Stimulated activated CD4-positive, alpha-beta T cell treated with anti-CD3 and anti-CD28 coated beads, Interleukin-15, amount 100 ng/mL, for 24 hours (primary cell): Measurements from ENCODE around the gene NBPF4.
"Not testable (repeated sequence)": the region's sequence is repeated elsewhere in the genome, so short reads cannot be mapped to it uniquely, and the experiment has no call there.

ENCODE experiments used
- DNase-seq: peaks from one replicate; pipeline ENCODE4 v3.0.0-alpha.2; 2020

Gene NBPF4

DNA sequence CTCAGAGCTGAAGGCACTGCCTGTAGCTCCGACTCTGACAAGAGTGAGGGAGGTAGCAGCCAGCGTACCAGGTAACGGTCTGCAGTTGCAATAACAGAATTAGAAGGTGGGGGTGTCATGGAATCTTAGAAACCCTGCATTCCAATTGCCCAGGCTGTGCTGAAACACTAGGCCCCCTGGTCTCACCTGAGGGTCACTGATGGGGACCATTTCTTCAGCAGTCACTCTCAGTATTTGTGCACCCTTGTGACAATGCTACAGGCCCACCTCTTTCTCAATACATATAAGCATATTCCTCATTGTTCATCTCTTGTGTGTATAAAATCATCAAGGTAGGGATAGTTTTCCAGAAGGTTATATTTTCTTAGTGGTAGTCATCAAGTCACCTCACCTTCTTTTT, at the start of gene NBPF4:
NBPF4 (minus strand) TSS at position 101 of the 400 bp plus-strand sequence. CDS start 315 bp downstream, outside the sequence.
- not testable (repeated sequence) for DNase-seq

DNA sequence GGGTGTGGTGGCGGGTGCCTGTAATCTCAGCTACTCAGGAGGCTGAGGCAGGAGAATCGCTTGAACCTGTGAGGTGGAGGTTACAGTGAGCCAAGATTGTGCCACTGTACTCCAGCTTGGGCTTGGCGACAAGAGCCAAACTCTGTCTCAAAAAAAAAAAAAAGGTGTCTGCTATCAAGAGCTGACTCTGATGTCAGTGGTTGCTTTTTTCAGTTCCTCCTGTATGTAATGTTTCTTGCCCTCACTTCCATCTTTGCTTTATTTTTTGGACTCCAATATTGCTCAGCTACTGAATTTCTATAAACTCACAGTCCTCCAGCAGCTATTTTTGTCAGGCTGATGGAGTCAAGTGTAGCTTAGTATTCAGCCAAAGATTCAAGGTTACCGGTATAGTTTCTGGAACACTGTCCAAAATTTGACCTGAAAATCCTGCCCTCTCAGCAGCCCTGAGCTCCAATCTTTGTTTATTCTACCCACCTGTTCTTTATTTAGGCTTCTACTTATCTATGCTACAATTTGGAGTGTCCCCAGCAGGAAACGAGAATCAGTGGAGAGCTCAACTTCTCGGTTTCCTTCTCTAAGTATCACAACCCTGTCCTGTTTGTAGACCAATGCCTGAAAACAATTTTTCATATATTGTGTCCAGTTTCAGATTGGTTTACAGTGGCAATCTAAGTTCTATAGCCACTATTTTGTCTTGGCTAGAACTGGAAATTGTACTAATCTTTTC, 38.8 kb upstream of the NBPF4 start:
- DNase-seq: not testable (repeated sequence)

DNA sequence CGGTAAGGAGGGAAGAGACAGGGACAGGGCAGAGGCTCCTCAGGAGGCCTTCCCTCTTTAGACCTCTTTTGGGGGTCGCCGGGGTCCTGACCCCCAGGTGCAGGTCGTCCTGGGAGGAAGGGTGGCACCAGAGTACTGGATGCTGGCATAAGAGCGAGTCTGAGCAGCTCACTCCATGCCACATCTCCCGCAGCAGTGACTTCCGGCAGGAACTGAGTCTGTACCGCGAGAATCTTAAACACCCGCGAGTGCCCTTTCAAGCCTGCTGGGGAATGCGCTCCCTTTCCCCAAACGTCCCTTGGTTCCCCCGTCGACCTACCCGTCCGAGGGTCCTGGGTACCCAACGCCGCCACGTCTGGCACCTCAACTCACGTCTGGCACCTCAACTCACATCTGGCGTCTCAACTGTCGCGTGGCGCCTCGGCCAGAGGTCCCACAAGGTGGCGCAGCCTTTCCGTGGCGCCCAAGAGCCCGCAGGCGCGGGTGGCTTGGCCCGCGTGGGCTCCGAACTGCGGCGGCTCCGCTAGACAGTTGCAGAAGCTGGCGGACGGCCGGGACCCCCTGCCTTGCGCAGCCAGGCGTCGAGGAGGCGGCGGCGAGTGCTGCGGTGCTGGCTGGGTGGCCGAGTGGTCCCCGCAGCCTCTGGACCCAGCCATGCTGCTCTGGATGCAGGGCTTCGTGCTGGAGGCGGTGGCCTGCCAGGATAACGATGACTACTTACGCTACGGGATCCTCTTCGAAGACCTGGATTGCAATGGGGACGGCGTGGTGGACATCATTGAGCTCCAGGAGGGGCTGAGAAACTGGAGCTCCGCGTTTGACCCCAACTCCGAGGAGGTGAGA, 28.8 kb upstream of the NBPF4 start:
- not testable (repeated sequence) for DNase-seq

DNA sequence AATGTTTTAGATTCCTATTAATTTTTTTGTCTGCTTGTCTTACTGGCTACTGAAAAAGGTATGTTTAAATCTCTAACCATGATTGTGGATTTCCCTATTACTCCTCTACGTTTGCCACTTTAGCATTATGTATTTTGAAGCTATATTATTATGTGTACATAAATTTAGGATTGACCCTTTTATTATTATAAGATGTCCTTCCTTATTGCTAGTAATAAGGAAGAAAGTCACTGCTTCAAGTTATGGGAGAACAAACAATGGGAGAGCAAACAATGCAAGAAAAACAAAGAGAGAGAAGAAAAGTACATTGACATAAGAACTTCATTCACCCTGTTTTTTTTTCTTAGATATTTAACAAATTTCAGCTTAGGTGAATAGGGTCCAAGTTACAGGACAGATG, 23.2 kb upstream of the NBPF4 start:
- DNase-seq: not testable (repeated sequence)

DNA sequence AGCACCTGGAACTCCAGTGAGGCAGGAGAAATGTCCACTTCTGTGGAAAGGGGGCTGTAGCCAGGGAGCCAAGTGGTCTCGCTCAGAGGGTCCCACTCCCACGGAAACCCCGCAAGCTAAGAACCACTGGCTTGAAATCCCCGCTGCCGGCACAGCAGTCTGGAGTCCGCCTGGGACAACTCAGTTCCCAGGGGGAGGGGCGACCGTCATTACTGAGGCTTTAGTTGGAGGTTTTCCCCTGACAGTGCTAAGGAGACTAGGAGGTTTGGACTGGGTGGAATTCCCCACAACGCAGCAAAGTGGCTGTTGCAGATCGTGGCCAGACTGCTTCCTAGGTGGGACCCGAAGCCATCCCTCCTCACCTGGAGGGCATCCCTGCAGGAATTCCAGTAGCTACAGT, 18.1 kb upstream of the NBPF4 start:
- not testable (repeated sequence) for DNase-seq

- not testable (repeated sequence) for DNase-seq
Measured at GRCh38 chr1:108261519-108261918, 17.6 kb upstream of the NBPF4 start.

- not testable (repeated sequence) for DNase-seq
Measured at GRCh38 chr1:108260578-108261259, 16.8 kb upstream of the NBPF4 start.

GRCh38 chr1:108255426-108255825, 11.6 kb upstream of the NBPF4 start:
- DNase-seq: not testable (repeated sequence)

GRCh38 chr1:108239426-108239825, 4.5 kb downstream of the NBPF4 start:
- not testable (repeated sequence) for DNase-seq

DNA sequence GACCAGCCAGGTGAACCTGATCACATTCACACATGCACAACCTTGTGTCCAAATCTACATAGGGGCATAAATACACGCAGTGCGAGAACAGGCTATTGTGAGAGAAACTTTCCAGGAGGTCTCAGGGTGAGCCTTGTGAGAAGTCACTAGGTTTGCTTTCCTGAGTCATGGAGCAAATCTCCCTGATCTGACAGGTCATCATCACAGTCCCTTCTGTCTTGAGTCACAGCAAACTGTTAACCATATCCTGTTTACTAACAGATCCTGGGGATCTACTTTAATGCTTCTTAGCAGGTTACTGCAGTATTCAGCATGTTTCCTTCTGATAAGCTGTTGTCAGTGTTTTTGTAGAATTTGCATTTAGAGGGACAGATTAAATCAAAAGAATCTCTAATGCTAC, 8.6 kb downstream of the NBPF4 start:
- DNase-seq: not testable (repeated sequence)

- not testable (repeated sequence) for DNase-seq
Measured at GRCh38 chr1:108232183-108232582, 11.7 kb downstream of the NBPF4 start.

- not testable (repeated sequence) for DNase-seq
Measured at GRCh38 chr1:108229976-108230375, 13.9 kb downstream of the NBPF4 start.

DNA sequence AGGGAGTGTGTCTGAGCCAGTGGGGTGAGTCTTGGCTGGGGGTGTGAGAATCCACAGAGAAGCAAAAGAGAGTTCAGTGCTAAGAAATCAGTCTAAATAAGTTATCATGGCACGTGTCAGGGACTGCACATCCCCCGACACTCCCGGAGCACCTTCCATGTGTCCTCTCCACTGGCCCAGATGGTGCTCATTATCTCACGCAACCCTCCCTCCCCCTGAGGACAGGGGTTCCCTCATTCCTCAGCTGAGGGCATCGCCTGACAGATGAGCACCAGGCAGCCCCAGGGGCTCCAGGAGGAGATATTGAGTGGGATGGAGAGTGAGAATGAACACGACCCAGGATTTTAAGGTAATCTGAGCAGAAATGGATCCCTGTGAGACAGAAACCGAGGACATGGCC, 16.1 kb downstream of the NBPF4 start:
- DNase-seq: not testable (repeated sequence)

DNA sequence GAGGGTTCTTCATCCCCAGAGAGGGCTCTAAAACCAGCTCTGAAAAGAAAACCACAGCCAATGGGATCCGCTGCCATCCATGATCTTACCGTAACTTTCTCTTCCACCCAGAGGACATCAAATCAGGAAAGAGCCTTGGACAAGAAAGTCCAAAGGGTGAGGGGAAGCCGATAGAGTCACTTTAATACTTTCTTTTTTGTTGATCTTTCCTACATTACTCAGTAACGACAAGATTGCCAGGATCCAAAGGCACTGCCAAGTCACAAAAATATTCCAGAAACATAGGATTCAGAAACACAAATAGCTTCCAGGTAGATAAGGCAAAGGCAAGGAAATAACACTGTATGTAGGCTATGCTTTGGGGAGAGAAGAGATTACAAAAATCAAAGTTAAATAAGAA, 17.0 kb downstream of the NBPF4 start:
- DNase-seq: not testable (repeated sequence)

DNA sequence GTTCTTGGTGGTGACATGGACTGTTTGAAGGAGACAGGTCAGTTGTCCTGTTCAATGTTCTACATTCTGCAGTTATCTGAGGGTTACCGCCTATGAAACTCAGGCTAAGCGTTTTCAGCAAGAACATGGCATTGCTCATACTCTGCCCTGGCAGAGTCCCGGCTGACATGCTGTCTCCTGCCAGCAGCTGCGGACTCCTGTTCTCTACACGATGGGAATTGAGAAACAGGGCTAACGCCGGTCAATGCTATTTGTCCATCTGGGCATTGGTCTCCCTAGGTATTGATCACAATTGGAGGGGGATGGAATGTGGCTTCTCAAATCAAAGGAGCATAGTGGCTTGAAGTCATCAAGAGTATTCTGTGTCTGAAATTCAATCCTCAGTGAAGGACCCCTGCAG, 20.6 kb downstream of the NBPF4 start:
- not testable (repeated sequence) for DNase-seq

DNA sequence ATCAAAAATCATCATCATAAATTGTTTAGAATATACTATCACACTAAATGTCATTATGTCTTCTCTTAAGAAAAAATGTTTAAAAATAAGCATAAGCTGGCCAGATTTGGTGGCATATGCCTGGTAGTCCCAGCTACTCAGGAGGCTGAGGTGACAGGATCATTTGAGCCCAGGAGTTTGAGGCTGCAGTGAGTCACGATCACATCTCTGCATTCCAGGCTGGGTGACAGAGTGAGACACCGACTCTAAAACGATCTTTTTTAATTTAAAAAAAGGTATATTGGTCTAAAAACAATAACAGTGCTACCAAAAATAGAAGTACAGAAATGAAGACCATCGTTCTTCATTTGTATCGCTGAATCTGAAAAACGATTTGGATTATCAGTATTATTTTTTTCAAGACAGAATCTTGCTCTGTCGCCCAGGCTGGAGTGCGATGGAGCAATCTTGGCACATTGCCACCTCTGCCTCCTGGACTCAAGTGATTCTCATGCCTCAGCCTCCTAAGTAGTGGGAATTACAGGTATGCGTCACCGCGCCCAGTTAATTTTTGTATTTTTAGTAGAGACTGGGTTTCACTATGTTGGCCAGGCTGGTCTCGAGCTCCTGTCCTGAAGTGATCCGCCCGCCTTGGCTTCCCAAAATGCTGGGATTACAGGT, 26.2 kb downstream of the NBPF4 start:
- not testable (repeated sequence) for DNase-seq

GRCh38 chr1:108217007-108217406, 26.9 kb downstream of the NBPF4 start:
- DNase-seq: not testable (repeated sequence)

DNA sequence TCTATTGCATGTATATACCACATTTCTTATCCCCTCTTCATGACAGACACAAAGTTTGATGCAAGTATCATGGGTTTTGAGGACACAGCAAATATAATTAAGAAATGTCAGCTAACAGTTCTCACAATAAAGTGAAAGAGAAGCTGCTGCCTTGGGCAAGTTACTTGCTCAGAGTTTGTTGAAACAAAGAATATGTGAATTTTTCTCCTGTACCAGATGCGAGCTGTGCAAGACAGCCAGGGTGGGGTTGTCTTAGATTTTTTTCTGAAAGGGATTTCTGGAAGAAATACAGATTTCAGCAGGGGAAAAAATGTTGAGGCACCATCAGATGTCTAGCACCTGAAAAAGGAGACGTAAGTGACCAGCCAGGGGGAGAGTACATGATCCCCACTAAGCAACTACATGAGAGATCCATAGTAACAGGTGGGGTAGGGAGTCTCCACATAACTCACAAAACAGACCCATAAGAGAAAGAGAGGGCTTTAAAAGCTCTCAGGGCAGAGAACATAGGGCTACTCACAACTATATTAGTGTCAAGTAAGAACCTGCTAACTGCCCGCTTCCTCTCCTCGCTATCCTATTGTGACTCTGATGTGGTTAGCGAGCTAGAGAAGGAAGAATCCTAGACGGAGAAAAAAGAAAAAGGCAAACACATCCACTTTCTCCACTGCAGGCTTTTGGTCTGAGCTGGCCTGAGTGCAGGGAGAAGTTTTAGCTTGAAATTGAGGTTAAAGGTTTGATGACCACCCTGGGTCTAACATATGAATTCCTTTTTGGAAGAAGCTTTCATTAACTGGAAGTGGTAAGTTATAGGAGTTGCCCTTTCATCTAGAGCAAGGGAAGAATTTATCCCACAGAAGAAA, 27.6 kb downstream of the NBPF4 start:
- not testable (repeated sequence) for DNase-seq

- not testable (repeated sequence) for DNase-seq
Measured at GRCh38 chr1:108214641-108215465, 29.0 kb downstream of the NBPF4 start.

- DNase-seq: no peak
Measured at GRCh38 chr1:108211014-108211413, 32.9 kb downstream of the NBPF4 start.
